SK-N-SH treated with all-trans-retinoic acid at 6 μM for 48 hours (cell line): ENCODE measurements around the gene HES6.

Experiments used
- ATAC-seq: fragments of 200-7000 bp; cut with Tn5 transposase; 3 replicates; pipeline ENCODE4 v1.9.1; 2020; ENCODE audit warnings: mild to moderate bottlenecking, moderate library complexity
- ARNTL ChIP-seq: fragments of 450-650 bp; formaldehyde crosslinking; IDR thresholded peaks from 2 replicates; pipeline ENCODE4 v1.5.0; 2020; ENCODE audit warnings: low read depth, mild to moderate bottlenecking, moderate library complexity, borderline replicate concordance
- BACH2 ChIP-seq: fragments of 250-450 bp; sonication (Bioruptor Pico); IDR thresholded peaks from 2 replicates; pipeline ENCODE4 v1.9.0; 2021; ENCODE audit warnings: mild to moderate bottlenecking, borderline replicate concordance
- CSDC2 ChIP-seq: fragments of 250-450 bp; sonication (Bioruptor Pico); IDR thresholded peaks from 2 replicates; pipeline ENCODE4 v1.5.0; 2020; ENCODE audit warnings: mild to moderate bottlenecking, moderate library complexity
- CSRNP3 ChIP-seq: fragments of 250-450 bp; sonication (Bioruptor Pico); IDR thresholded peaks from 2 replicates; pipeline ENCODE4 v1.5.1; 2021; ENCODE audit warnings: mild to moderate bottlenecking, moderate library complexity
- GLIS3 ChIP-seq: fragments of 250-450 bp; sonication (Bioruptor Pico); IDR thresholded peaks from 2 replicates; pipeline ENCODE4 v1.5.0; 2020; ENCODE audit warnings: mild to moderate bottlenecking, moderate library complexity
- ISL1 ChIP-seq: fragments of 250-450 bp; sonication (Bioruptor Pico); IDR thresholded peaks from 2 replicates; pipeline ENCODE4 v2.1.2; 2022; ENCODE audit warnings: mild to moderate bottlenecking, moderate library complexity
- POU6F1 ChIP-seq: fragments of 250-450 bp; sonication (Bioruptor Pico); IDR thresholded peaks from 2 replicates; pipeline ENCODE4 v1.8.0; 2021; ENCODE audit warnings: low read depth, mild to moderate bottlenecking, moderate library complexity, borderline replicate concordance
- PPARA ChIP-seq: fragments of 250-450 bp; sonication (Bioruptor Pico); IDR thresholded peaks from 2 replicates; pipeline ENCODE4 v1.5.0; 2020; ENCODE audit warnings: mild to moderate bottlenecking, borderline replicate concordance
- SNAI2 ChIP-seq: fragments of 250-450 bp; sonication (Bioruptor Pico); IDR thresholded peaks from 2 replicates; pipeline ENCODE4 v1.5.0; 2020; ENCODE audit warnings: mild to moderate bottlenecking, moderate library complexity
- TCF4 ChIP-seq: fragments of 250-450 bp; sonication (Bioruptor Pico); IDR thresholded peaks from 2 replicates; pipeline ENCODE4 v1.8.0; 2021; ENCODE audit warnings: mild to moderate bottlenecking, moderate library complexity, borderline replicate concordance
- TOX ChIP-seq: fragments of 250-450 bp; sonication (Bioruptor Pico); IDR thresholded peaks from 2 replicates; pipeline ENCODE4 v1.8.0; 2021; ENCODE audit warnings: mild to moderate bottlenecking, moderate library complexity, borderline replicate concordance
- ZNF565 ChIP-seq: fragments of 450-650 bp; formaldehyde crosslinking; conservative IDR thresholded peaks from 2 replicates; pipeline ENCODE4 v1.5.0; 2020; ENCODE audit warnings: low read depth, mild to moderate bottlenecking, moderate library complexity
- ZNF70 ChIP-seq: fragments of 450-650 bp; formaldehyde crosslinking; IDR thresholded peaks from 2 replicates; pipeline ENCODE4 v1.5.0; 2020; ENCODE audit warnings: mild to moderate bottlenecking, moderate library complexity
- ZNF8 ChIP-seq: fragments of 450-650 bp; formaldehyde crosslinking; IDR thresholded peaks from 2 replicates; pipeline ENCODE4 v1.5.0; 2020; ENCODE audit warnings: mild to moderate bottlenecking, moderate library complexity
- TF ChIP-seq, protein P1 (sequence below): fragments of 250-450 bp; sonication (Bioruptor Pico); IDR thresholded peaks from 2 replicates; pipeline ENCODE4 v1.5.1; 2020; ENCODE audit warnings: low read depth, mild to moderate bottlenecking, moderate library complexity
- TF ChIP-seq, protein P2 (sequence below): fragments of 250-450 bp; sonication (Bioruptor Pico); IDR thresholded peaks from 2 replicates; pipeline ENCODE4 v1.8.0; 2020; ENCODE audit warnings: mild to moderate bottlenecking, moderate library complexity, borderline replicate concordance
- TF ChIP-seq, protein P3 (sequence below): fragments of 250-450 bp; sonication (Bioruptor Pico); IDR thresholded peaks from 2 replicates; pipeline ENCODE4 v1.5.0; 2020; ENCODE audit warnings: mild to moderate bottlenecking, moderate library complexity

HES6 gene

DNA sequence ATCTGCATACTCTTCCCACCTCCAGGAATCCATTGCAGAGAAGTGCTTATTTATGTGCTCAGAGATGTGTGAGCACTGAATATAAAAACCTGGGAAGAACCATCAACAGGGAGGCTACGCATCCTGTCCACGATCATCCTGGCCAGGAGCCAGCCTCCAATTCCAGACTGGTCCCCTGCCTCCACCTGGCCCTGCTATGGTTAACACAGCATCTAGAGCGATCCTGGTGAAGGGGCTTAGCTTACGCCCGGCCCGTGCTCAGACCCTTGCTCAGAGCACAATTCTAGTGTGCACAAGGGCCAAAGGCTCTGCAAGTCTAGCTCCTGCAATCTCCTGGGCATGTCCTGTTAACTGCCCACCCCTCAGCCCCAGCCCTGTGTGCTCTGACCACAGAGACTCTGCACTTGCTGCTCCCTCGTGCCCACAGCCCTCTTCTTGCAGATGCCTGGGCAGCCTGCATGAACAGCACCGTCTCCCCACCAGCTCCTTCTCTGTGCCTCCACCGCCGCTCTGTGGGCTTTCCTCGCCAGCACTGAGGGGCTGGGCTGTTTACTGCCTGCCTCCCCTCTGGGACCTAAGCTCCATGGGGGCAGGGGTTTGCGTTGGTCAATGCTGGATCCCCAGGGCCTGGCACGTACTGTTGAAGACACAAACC, 42.1 kb upstream of the HES6 start:
- ATAC-seq: no peak
- TF ChIP-seq TCF4 (no peak), GLIS3 (CRISPR knock-in tag) (no peak), CSDC2 (CRISPR knock-in tag) (no peak), BACH2 (no peak), ARNTL (no peak), POU6F1 (CRISPR knock-in tag) (no peak), SNAI2 (CRISPR knock-in tag) (no peak), ZNF70 (CRISPR knock-in tag) (no peak), ISL1 (CRISPR knock-in tag) (no peak), TOX (no peak), PPARA (CRISPR knock-in tag) (no peak), ZNF8 (CRISPR knock-in tag) (no peak), ZNF565 (CRISPR knock-in tag) (no peak), CSRNP3 (CRISPR knock-in tag) (no peak)
- TF ChIP-seq, protein P1, sequence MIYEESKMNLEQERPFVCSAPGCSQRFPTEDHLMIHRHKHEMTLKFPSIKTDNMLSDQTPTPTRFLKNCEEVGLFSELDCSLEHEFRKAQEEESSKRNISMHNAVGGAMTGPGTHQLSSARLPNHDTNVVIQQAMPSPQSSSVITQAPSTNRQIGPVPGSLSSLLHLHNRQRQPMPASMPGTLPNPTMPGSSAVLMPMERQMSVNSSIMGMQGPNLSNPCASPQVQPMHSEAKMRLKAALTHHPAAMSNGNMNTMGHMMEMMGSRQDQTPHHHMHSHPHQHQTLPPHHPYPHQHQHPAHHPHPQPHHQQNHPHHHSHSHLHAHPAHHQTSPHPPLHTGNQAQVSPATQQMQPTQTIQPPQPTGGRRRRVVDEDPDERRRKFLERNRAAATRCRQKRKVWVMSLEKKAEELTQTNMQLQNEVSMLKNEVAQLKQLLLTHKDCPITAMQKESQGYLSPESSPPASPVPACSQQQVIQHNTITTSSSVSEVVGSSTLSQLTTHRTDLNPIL (CRISPR knock-in tag): no peak
- TF ChIP-seq, protein P2, sequence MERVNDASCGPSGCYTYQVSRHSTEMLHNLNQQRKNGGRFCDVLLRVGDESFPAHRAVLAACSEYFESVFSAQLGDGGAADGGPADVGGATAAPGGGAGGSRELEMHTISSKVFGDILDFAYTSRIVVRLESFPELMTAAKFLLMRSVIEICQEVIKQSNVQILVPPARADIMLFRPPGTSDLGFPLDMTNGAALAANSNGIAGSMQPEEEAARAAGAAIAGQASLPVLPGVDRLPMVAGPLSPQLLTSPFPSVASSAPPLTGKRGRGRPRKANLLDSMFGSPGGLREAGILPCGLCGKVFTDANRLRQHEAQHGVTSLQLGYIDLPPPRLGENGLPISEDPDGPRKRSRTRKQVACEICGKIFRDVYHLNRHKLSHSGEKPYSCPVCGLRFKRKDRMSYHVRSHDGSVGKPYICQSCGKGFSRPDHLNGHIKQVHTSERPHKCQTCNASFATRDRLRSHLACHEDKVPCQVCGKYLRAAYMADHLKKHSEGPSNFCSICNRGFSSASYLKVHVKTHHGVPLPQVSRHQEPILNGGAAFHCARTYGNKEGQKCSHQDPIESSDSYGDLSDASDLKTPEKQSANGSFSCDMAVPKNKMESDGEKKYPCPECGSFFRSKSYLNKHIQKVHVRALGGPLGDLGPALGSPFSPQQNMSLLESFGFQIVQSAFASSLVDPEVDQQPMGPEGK (CRISPR knock-in tag): no peak

DNA sequence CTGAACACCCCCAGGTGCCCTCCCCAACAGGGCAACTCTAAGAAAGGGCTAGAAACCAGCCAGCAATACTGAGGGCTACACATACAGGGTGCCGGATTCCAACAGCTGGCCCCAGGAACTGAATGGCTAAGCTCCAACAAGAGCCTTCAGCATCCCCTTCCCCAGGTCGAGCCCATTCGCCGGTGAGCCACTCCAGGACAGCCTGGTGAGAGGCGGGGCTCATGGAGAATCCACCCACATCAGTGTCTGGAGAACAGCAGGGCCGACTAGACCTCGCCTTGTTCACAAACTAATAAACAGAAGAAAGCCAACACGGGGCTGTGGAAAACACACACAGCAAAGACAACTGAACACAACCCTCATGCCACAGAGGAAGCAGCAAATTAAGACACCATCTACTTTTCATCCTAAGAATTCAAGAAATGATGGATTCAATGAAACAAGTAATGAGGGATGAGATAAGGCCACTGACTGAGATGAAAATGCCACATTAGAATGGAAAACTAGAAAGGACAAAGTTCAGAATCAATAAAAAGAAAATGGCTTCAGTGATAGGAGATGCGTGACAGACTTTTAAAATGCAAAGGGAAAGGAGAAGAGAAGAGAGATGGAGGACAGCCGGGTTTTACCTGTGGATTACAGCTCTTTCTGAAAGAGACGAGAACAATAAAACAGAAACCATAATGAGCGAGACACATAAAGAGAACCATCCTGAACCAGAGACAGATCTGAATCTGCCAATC, 40.4 kb upstream of the HES6 start:
- TF ChIP-seq POU6F1 (CRISPR knock-in tag): no peak
- TF ChIP-seq CSRNP3 (CRISPR knock-in tag): no peak
- TF ChIP-seq TCF4: no peak
- TF ChIP-seq, protein P3, sequence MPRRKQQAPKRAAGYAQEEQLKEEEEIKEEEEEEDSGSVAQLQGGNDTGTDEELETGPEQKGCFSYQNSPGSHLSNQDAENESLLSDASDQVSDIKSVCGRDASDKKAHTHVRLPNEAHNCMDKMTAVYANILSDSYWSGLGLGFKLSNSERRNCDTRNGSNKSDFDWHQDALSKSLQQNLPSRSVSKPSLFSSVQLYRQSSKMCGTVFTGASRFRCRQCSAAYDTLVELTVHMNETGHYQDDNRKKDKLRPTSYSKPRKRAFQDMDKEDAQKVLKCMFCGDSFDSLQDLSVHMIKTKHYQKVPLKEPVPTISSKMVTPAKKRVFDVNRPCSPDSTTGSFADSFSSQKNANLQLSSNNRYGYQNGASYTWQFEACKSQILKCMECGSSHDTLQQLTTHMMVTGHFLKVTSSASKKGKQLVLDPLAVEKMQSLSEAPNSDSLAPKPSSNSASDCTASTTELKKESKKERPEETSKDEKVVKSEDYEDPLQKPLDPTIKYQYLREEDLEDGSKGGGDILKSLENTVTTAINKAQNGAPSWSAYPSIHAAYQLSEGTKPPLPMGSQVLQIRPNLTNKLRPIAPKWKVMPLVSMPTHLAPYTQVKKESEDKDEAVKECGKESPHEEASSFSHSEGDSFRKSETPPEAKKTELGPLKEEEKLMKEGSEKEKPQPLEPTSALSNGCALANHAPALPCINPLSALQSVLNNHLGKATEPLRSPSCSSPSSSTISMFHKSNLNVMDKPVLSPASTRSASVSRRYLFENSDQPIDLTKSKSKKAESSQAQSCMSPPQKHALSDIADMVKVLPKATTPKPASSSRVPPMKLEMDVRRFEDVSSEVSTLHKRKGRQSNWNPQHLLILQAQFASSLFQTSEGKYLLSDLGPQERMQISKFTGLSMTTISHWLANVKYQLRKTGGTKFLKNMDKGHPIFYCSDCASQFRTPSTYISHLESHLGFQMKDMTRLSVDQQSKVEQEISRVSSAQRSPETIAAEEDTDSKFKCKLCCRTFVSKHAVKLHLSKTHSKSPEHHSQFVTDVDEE: no peak
- TF ChIP-seq BACH2: no peak
- no peak for TF ChIP-seq ARNTL
- TF ChIP-seq ZNF70 (CRISPR knock-in tag): no peak
- TF ChIP-seq, protein P2 (CRISPR knock-in tag): no peak
- TF ChIP-seq GLIS3 (CRISPR knock-in tag): no peak
- no peak for ATAC-seq
